Right forelimb (tissue), 1 donor: ENCODE data around the gene ZNF189.

Source experiments
- DNase-seq: peaks from one replicate; pipeline ENCODE4 v3.0.0-alpha.2; 2018

Gene ZNF189

DNA sequence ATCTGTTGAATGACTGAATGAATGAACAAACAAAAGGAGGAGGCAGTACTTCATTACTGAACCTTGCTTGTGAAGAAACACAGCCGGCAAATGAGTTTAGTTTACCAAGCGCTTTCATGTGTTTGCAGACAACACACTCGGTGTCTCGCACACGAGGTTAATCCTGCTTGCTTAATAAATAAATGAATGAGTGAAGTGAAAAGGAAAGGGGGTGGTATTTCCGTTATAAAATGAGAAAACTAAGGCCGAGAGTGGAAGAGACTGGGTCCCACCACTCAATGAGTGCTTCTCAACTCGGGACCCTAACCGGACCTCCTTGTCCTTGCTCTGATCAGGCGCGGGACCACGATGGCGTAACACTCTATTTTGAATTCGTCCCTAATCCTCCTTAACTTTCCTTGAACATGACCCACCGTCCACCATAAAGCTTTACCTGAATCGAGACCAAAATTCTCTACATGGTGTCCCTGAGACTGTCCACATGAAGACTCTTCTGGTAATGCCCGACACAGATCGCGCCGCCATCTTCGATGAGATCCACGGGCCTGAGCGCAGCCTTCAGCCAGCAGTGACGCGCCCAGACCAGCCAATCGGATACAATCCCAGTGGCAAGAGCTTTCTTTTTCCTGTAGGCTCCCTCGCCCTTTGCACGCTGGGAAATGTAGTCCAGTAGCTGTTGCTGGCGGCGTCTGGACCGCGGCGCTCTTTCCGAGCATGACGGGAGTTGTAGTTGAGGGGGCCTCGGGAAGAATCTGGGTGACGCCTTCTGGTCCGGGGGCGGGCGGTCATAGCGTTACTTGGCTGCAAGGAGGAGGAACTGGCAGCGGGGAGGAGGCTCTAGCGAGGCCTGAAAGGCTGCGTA lies at the start of gene ZNF189, which contains the start of gene MRPL50:
ZNF189 (plus strand) TSS at position 784 of the 862 bp plus-strand sequence. CDS start 306 bp downstream, outside the sequence.
MRPL50 (minus strand) TSS at position 551 of the 862 bp plus-strand sequence; CDS start at position 525, 26 bp downstream.
- DNase-seq, result peak; percentile 98

DNA sequence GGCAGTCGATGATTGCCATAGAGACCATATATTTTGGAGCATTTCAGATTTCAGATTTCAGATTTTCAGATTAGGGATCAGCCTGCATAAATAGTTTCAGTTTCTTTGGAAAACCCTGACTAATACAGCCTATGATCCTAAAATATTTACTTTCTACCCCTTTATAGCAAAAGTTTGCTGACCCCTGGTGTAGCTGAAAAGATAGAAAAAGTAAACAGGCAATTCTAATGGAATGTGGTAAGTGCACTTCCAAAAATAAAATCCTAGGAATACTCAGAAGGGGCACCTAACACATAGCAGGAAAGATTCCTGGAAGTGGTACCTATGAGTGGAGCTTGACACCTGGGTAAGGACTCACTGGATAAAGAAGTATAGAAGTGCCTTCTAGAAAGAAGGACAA lies 48.4 kb upstream of the ZNF189 start:
- DNase-seq, result no peak

DNA sequence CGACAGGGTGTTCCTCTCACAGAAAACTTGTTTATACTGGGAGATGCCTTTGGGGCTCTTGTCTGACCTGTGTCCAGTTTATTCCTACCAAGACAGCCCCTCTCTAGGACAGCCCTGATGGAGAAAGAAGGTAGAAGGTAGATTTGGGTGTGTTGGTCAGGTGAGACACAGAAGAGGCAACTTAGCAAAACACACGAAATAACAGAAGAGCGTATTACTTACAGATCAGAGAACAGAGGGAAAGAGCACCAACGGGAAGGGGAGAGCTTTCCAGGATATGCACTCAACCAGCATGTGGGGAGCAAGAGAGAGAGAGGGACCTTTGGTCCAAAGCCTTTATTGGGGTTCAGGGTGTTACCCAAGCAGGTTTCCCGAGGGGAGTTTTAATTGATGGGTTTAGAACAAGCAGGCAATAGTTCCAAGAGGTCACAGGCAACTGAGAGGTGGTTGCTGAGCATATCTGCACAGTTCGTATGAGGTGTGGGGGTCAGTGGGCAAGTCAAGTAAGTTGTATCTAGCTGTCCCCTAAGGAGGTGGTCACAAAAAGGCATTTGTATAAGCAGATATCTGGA lies 45.7 kb upstream of the ZNF189 start:
- DNase-seq, result no peak

DNA sequence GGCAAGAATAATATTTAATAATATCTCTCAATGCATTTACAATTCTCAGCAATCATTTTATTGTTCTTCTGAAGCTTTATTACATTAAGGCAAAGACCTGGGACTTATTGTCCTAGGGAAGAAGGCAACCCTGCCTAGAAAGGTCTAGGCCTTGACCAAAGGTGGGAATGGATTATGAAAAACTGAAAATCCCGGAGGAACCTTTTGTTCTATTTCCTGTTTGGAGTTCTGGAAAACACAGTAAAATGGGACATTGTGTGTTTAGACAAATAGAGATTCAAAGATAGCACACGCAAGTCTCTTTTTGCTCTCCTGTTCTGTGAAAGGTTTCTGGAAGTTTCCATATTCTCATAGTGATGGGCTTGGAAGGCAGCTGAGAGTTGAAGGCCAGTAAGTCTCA lies 45.0 kb upstream of the ZNF189 start:
- DNase-seq, result no peak

DNA sequence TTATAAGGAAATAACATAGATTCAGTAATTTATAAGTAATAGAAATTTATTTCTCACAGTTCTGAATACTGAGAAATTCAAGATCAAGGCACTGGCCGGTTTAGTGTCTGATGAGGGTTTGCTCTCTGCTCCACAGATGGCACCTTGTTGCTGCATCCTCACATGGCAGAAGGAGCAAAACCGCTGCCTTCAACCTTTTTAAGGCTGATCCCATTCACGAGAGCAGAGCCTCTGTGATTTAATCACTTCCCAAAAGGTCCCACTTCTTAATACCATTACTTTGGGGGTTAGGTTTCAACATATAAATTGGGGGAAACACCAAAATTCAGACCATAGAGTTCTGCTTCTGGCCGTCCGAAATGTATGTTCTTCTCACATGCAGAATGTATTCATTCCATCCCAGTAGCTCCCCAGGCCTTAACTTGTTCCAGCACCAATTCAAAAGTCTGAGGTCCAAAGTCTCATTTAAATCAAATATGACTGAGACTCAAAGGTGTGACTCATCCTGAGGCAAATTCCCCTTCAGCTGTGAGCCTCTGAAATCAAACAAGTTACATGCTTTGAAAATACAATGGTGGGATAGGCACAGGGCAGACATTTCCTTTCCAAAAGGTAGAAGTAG lies 44.4 kb upstream of the ZNF189 start:
- DNase-seq, result no peak

DNA sequence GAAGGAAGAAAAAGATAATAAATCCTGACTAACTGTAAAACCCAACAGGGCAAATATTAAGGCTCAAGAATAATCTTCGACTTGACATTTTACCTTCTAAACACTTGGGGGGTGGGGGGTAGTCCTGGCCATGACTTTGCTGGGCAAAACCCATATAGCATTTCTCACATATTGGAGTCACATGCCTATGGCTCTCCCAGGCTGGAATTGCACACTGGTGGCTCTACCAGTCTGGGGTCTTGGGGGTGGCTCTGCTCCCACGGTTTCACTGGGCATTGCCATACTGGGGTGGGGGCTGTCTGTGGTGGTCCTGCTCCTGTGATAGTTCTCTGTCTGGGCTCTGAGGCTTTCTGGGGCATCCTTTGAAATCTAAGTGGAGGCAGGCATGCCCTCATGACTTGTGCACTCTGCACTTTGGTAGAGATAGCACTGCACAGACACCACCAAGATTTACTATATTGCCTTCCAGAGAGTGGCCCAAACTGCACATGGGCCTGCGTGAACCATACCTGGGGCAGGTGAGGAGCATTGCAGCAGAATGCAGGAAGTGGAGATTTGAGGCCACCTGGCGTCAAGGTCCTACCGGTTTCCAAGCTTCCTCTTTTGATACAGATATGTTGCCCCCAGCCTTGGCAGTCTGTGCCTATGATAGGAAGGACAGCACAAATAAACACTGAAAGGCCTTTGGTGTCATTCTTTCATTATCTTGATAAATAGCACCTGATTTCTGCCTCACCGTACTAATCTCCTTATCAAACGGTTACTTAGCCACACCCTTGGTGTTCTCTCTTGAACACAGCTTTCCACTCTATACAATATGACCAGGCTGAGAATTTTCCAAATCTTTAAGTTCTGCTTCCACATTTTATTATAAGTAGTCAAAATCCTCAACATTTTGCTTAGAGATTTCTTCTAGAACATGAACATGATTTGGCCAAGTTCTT lies 43.6 kb upstream of the ZNF189 start:
- DNase-seq, result no peak

DNA sequence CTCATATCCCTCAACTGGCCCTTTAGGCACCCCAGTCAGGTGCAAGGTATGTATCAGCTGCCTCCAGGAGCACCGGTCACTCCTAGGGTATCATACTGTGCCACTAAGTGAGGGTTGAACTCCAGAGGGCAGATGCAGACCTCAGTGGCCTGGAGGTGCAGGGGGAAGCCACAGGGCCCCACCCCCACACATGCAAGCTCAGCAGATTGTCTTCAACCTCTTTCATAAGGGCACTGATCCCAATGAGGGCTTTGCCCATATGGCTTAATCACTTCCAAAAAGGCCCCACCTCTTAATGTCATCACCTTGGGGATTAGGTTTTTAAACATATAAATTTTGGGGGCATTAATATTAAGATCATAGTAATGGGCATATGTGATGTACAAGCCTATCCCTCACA lies 42.0 kb upstream of the ZNF189 start:
- DNase-seq, result no peak

DNA sequence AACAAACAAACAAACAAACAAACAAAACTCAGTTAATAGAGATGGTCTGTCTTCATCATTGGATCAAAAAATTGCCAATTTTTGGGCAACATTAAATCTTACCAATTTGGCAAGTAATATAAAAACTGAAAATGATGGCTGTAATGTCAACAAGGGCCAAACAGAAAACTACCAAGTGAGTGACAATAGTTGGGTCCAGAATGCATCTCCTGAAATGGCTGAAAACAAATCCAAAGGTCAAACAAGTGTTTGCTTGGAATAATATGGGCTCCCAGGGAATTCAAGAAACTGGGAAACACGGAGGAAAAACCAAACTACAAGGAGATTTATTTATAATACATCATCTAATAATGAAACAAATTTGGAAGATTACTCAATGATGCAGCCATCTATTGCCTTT lies 39.0 kb upstream of the ZNF189 start:
- no peak for DNase-seq

DNA sequence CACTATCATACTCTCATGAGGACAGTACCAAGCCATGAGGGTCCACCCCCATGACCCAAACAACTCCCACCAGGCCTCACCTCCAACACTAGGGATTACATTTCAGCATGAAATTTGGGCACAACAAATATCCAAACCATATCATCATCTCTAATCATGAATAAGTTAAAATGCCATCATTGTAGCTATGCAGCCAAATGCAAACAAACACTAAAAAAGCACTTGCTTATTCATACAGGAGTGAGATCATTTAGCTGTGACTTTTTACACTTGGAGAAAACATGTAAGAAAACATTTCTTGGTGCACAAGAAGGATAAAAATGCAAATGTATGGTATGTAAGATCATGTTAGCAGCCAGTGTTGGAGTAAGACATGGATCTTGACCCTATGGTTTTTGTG lies 38.0 kb upstream of the ZNF189 start:
- DNase-seq, result no peak

DNA sequence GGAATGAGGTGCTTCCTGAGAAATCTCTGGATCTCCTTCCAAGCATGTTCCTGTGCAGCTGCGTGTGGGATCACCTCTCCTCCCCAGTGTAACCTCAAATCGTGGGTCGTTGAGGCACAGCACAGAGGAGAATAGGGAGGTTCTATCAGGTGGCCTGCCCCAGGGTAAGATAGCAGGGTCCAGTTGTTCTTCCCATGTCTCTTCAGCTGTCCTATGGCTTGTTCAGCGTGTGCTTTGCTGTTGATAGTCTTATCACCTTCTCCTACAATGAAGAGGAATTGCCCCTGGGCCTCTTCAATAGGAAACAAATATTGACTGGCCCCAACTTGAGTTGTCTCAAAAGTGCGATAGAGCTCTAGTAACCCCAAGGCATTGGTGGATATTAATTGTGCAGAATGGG lies 36.2 kb upstream of the ZNF189 start:
- no peak for DNase-seq

DNA sequence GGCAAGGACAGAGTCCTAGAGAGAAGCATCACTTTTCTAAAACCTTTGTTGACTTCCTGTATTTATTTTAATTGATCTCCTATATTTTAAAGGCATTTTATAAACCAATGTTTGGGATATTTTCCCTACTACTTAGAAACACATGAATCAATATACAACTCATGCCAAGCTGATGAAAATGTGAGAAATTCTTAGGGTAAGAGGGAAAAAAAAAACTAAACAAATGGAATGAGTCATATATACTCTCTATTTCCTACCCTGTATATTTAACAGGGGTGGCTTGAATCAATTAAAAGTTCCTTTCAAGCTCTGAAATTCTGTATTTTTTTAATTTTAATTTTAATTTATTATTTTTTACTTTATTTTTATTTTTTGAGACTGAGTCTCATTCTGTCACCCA lies 33.5 kb upstream of the ZNF189 start:
- no peak for DNase-seq

DNA sequence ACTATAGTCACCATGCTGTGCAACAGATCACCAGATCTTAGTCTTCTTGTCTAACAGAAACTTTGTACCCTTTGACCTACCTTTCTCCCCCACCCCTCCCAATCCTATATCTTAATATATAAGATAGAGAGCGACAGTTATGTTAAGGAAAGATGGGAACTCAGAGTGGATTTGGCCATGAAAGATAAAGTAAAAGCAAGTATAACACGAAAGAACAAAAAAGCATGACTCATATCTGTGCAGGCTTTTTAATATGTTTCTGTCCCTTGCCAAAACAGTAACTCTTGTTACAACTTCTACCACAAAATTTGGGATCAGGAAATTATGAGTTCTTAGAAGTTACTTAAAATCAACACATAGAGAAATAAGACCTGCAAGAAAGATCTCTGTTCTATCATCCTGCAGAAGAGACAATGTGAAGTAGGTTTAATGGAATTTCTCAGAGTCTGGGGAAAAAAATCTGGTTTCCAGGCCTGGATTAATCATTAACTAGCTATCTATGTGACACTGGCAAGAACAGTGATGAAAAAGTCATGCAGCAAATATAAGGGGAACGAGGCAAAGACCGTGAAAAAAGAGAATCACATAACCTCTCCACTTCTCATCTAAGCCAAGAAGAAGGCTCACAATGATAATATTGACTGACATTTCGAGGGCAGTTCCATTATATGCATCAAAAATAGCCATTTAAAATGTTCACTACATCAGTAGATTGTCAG lies 32.5 kb upstream of the ZNF189 start:
- no peak for DNase-seq

DNA sequence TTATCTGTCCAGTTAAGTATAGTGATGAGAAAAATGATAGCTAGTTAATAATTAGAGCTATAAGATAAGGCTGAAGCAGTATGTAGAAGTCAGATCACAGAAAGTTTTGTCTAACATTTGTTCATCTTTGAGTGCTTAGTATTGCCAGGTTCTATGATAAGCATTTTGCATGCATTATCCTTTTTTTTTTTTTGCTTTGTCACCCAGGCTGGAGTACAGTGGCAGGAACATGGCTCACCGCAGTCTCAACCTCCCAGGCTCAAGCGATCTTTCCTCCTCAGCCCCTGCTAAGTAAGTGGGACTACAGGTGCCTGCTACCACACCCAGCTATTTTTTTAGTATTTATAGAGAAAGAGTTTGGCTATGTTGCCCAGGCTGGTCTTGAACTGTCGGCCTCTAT lies 31.3 kb upstream of the ZNF189 start:
- no peak for DNase-seq

DNA sequence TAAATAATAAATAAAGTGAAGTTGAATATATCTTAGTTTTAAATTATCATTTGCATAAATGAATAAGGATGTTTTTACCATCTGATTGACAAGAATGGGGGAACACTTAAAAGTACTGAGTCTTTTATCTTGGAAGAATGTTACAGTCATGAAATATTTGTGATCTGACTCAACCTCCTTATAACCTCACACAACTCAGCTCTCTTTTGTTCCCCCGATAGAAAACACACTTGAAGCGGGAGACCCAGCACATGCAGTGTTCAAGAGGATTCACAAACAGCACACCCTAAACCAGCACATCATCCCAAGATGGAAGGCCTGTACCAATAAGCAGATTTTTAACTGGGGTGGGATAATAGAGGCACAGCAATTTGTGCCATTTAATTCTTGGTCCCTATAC lies 29.4 kb upstream of the ZNF189 start:
- no peak for DNase-seq

DNA sequence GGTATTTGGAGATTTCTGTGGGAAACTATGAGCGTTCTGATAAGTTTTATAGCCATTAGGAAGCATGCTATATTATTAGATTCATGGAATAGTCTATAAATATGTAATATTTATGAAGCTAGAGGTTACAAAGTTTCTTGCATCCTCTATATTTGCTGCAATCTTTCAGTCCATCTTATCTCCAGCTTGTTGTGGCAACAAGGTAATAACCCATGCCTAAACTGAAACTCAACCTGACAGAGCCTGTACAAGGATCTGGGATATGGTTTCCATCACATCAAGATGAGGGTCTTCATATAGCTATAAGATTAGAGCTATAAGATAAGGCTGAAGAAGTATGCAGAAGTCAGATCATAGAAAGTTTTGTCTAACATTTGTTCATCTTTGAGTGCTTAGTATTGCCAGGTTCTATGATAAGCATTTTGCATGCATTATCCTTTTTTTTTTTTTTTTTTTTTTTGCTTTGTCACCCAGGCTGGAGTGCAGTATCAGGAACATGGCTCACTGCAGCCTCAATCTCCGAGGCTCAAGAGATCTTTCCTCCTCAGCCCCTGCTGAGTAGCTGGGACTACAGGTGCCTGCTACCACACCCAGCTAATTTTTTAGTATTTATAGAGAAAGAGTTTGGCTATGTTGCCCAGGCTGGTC lies 28.6 kb upstream of the ZNF189 start:
- DNase-seq, result no peak

DNA sequence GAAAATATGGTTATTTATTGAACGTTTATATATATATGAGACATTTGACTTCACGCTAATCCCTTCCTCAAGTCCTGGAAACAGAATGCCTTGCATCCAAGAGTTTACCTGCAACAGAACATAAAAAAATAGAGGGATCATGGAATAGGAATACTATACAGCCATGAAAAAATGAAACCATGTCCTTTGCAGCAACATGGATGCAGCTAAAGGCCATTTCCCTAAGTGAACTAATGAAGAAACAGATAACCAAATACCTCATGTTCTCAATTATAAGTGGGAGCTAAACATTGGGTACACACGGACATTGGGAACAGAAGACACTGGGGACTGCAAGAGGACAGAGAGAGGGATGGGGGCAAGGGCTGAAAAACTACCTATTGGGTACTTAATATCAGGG lies 26.8 kb upstream of the ZNF189 start:
- no peak for DNase-seq

DNA sequence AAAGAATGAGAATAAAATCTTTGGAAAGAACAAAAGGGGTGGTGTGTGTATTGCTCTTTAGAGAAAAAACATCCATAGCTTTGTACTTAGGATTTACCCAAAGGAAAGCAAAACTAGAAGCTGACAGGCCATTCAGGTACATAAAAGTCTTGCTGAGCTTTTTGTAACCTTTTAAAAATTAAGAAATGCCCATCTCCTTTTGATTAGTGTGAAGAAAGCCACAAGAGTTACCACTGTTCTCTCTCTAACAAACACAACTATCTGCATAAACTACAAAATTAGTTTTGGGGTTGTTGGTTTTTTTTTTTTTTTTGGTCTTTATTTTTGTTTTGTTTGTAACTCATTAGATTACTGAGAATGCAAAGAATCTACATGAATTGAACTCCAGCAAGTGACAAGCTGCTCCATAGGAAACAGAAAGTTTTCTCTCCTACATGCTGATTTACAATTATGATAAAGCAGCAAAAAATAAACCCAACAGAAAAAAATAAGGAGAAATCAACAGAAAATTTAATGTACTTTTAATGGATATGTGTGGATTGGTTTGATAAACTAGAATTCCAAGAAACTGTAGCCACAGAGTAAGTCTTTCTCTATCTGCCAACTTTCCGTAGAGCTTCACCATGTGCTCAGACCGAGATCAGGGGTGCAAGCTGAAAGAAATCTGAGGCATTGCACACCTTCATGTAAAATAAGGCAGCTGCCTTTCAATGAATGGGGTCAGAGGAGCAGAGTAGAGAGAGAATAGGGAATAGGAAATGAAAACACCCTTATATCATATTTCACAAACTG lies 26.1 kb upstream of the ZNF189 start:
- no peak for DNase-seq

DNA sequence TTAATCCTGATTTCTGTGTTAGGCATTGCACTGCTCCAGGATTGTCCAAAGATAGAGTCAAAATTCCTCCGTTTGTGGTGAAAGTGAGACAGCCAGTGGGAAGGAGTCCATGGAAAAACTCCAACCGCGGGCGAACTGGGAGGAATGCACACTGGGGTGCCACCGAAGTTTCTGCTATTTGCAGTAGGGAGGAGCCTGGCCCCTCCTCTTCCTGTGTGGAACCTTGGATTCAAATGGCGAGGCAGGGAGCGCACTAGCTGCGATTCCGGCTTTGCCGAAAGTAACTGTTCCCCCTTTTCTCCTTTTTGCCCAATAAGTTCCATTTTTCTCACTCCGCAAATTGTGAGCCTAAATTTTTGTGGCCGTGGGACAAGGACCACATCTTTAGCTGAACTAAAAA lies 23.1 kb upstream of the ZNF189 start:
- DNase-seq, result no peak

DNA sequence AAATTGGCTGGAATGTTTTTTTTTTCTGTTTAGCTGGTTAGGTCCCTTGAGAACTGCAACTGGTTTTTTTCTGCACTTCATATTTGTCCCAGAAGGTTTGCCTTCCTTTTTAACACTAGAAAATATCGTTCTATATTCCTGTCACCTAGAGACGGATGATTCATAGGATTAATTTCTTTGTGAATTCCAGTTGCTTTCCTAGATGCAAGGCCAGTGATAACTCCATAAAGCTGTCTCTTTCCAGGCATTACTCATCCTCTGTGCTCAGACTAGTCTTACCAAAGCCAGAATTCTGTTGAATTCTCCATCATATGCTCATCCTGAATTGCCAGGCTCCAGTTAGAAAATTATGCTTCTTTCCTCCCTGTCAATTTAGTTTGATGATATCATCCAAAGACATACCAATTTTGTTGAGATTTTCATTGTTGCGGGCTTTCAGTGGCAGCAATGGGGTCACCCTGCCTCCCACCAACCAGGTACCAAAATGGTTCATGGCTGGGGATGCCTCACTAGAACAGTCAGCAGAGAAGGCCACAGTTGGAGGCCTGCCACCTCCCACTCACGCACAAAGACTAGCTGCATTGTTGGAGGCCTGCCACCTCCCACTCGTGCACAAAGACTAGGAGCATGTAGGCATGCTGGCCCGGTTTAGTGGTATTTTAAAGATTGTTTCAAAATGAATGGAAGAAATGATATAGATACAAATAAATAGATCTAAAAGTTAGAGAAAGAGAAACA lies 22.4 kb upstream of the ZNF189 start:
- no peak for DNase-seq

DNA sequence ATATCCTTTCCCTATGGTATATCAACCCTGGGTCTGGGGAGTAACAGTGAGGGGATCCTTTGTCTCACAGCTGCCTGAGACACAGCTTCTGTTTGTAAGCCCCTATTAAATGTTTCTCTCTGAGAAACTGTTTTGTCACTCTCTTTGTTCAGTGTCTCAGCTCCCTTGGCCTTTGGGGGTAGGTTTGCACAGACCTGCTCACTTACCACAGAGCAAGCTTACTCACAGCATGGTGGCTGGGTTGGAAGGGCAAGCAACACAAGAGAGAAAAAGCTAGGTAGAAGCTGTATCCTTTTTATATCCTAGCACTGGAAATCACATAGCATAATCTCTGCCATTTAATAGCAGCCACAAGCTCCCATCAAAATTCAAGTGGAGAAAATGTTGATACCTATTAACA lies 18.4 kb upstream of the ZNF189 start:
- DNase-seq, result no peak
